HG02981 (cell line): ENCODE results near the gene CTSE.

Experiments used
- ATAC-seq: cut with Tn5 transposase; IDR thresholded peaks from one replicate; pipeline ENCODE4 v1.9.1; 2021; ENCODE audit warnings: mild to moderate bottlenecking, moderate library complexity; ENCODE audit not compliant: unreplicated experiment

The CTSE gene

GRCh38 chr1:206050655-206051235 is 27.1 kb upstream of the CTSE start:
- ATAC-seq: peak; percentile 83

- ATAC-seq: no peak
Measured at GRCh38 chr1:206049919-206050600, 26.4 kb upstream of the CTSE start.

- ATAC-seq: peak; percentile 51
Measured at GRCh38 chr1:206049293-206049692, 25.6 kb upstream of the CTSE start.

- ATAC-seq: no peak
Measured at GRCh38 chr1:206048582-206048981, 24.9 kb upstream of the CTSE start.

- no peak for ATAC-seq
Measured at GRCh38 chr1:206047271-206047670, 23.6 kb upstream of the CTSE start.

GRCh38 chr1:206041640-206042039 is 17.9 kb upstream of the CTSE start:
- ATAC-seq: no peak

GRCh38 chr1:206040328-206040727 is 16.6 kb upstream of the CTSE start:
- no peak for ATAC-seq

- no peak for ATAC-seq
Measured at GRCh38 chr1:206039046-206039973, 15.6 kb upstream of the CTSE start.

GRCh38 chr1:206037581-206037980 is 13.9 kb upstream of the CTSE start:
- no peak for ATAC-seq

- ATAC-seq: no peak
Measured at GRCh38 chr1:206036663-206037455, 13.2 kb upstream of the CTSE start.

- ATAC-seq: no peak
Measured at GRCh38 chr1:206035027-206035426, 11.3 kb upstream of the CTSE start.

- no peak for ATAC-seq
Measured at GRCh38 chr1:206032380-206033140, 8.9 kb upstream of the CTSE start.

GRCh38 chr1:206030714-206031113 is 7.0 kb upstream of the CTSE start:
- no peak for ATAC-seq

GRCh38 chr1:206030191-206030590 is 6.5 kb upstream of the CTSE start:
- no peak for ATAC-seq

GRCh38 chr1:206029484-206029883 is 5.8 kb upstream of the CTSE start:
- no peak for ATAC-seq

GRCh38 chr1:206025283-206025820 is 1.7 kb upstream of the CTSE start:
- ATAC-seq: no peak

- no peak for ATAC-seq
Measured at GRCh38 chr1:206022766-206023165, 929 bp downstream of the CTSE start.

- ATAC-seq: no peak
Measured at GRCh38 chr1:206021626-206022365, 1.9 kb downstream of the CTSE start.

GRCh38 chr1:206021008-206021625 is 2.6 kb downstream of the CTSE start:
- ATAC-seq: no peak
